ENCODE data around the gene TMPRSS2. TPM values are rescaled to one million over a fixed set of nuclear protein-coding genes. Genes with fewer than 3 reads are reported as not detected.
"Not testable (repeated sequence)": the region's sequence is repeated elsewhere in the genome, so short reads cannot be mapped to it uniquely, and the experiment has no call there.

Gene TMPRSS2
- total and polyA plus RNA-seq, 2 donors (not counting 3 experiments of a cell fraction or from before 2014, with no cell fraction given), result not detected

DNA sequence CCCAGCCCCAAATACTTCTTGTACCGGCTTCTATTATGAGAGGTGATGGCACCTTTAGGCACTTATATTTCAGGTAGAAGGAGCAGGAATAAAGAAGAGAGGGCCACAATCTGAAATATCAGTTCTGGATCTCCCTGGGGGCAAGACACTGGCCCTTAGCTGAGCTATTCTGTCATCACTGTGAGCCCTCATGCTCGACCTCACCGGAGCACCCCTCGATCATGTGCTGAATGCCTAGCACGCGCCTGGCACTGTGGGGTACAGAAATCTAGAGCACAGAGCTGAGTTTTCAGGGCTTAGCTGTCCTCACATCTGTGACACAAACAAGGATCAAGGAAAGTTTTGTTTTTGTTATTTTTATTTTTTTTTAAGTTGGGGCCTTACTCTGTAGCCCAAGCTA is 89.6 kb downstream of the TMPRSS2 start:
- dilution Hi-C loops (cut with MboI; ENCODE audit: extremely low pct_ligation_motif_present, low sequenced_read_pairs) (no loop called here), intact Hi-C loops (cut with micrococcal nuclease) (no loop called here)
- no TSS peak for BruUV-seq (replicated peaks)
- Histone ChIP-seq H3K9ac (replicated peaks; ENCODE audit: extremely low read depth, insufficient read depth, low read length) (no peak overlapping the region), H2AFZ (ENCODE audit: low read depth, low read length) (no peak overlapping the region), H3K4me2 (ENCODE audit: insufficient read depth, low read length) (no peak overlapping the region), H3K79me2 (ENCODE audit: control insufficient read depth, insufficient read depth, low read length) (no peaks in the 10 kb centered on the region), H3K4me3 (replicated peaks in 1 of 3; ENCODE audit: insufficient read depth in 1 of 3, low read depth in 1 of 3, low read length in 3 of 3) (no peak overlapping the region), H4K20me1 (replicated peaks; ENCODE audit: control insufficient read depth, extremely low read depth, insufficient read depth, low read length) (no peaks in the 10 kb centered on the region), H3K27ac (ENCODE audit: insufficient read depth, low read depth, low read length) (no peak overlapping the region), H3K9me1 (replicated peaks; ENCODE audit: control insufficient read depth, extremely low read depth, insufficient read depth, low read length) (no peaks in the 10 kb centered on the region), H3K9me3 (replicated peaks; ENCODE audit: control insufficient read depth, insufficient read depth, low read length) (no peaks in the 10 kb centered on the region), H3K4me1 (ENCODE audit: control insufficient read depth, extremely low read depth, insufficient read depth, low read length) (no peaks in the 10 kb centered on the region), H3K36me3 (ENCODE audit: control insufficient read depth in 2 of 2, extremely low read depth in 1 of 2, insufficient read depth in 2 of 2, low read length in 2 of 2) (no peaks in the 10 kb centered on the region), H3K27me3 (ENCODE audit: control insufficient read depth in 2 of 2, insufficient read depth in 2 of 2, low read length in 2 of 2) (no peaks in the 10 kb centered on the region)
- no peak for DNase-seq (ENCODE audit: low read depth, low spot score)
- CTCF ChIA-PET, result interaction anchor here (1.0 to 1.3 kb wide), 3 partner anchors 9 to 135 kb away, joined by 3 to 5 read pairs (median 4); no protein-coding TSS in a partner anchor
- no peak for FAIRE-seq
- POLR2A ChIA-PET, result no interaction called here
- TF ChIP-seq POLR2AphosphoS5 (IDR thresholded peaks at IDR 0.05; ENCODE audit: insufficient read depth, low read depth, low read length) (no peak), FOS (IDR thresholded peaks at IDR 0.05; ENCODE audit: borderline replicate concordance, insufficient read depth, low read length) (no peak), GATA2 (IDR thresholded peaks at IDR 0.05; ENCODE audit: insufficient read depth, insufficient read length, low read depth, low read length) (no peak), JUN (IDR thresholded peaks at IDR 0.05; ENCODE audit: borderline replicate concordance, insufficient read depth, insufficient read length, low read depth) (no peak), POLR2A (IDR thresholded peaks at IDR 0.05; ENCODE audit: low read depth, low read length) (no peak), MYC (IDR thresholded peaks at IDR 0.05; ENCODE audit: low read depth, low read length) (no peak), EZH2 (IDR thresholded peaks at IDR 0.05; ENCODE audit: borderline replicate concordance, low read depth, low read length, severe bottlenecking) (no peak)
- TF ChIP-seq, protein P1, sequence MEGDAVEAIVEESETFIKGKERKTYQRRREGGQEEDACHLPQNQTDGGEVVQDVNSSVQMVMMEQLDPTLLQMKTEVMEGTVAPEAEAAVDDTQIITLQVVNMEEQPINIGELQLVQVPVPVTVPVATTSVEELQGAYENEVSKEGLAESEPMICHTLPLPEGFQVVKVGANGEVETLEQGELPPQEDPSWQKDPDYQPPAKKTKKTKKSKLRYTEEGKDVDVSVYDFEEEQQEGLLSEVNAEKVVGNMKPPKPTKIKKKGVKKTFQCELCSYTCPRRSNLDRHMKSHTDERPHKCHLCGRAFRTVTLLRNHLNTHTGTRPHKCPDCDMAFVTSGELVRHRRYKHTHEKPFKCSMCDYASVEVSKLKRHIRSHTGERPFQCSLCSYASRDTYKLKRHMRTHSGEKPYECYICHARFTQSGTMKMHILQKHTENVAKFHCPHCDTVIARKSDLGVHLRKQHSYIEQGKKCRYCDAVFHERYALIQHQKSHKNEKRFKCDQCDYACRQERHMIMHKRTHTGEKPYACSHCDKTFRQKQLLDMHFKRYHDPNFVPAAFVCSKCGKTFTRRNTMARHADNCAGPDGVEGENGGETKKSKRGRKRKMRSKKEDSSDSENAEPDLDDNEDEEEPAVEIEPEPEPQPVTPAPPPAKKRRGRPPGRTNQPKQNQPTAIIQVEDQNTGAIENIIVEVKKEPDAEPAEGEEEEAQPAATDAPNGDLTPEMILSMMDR (IDR thresholded peaks at IDR 0.05; ENCODE audit: extremely low read depth in 1 of 2, insufficient read depth in 1 of 2, low read depth in 1 of 2, low read length in 2 of 2), result no peak
- TF ChIP-seq, protein P2, sequence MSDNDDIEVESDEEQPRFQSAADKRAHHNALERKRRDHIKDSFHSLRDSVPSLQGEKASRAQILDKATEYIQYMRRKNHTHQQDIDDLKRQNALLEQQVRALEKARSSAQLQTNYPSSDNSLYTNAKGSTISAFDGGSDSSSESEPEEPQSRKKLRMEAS (IDR thresholded peaks at IDR 0.05; ENCODE audit: insufficient read depth, insufficient read length), result no peak

DNA sequence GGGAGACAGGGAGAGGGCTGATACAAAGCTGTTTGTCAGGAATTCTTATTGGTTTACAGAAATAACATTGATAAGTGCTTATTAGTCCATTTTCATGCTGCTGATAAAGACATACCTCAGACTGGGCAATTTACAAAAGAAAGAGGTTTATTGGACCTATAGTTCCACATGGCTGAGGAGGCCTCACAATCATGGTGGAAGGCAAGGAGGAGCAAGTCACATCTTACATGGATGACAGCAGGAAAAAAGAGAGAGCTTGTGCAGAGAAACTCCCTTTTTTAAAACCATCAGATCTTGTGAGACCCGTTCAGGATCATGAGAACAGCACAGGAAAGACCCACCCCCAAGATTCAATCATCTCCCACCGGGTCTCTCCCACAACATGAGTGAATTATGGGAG is 90.5 kb downstream of the TMPRSS2 start:
- H3K27ac ChIP-seq (ENCODE audit: insufficient read depth, low read depth, low read length); dilution Hi-C loops (cut with MboI; ENCODE audit: extremely low pct_ligation_motif_present, low sequenced_read_pairs); intact Hi-C loops (cut with micrococcal nuclease); H3K4me2 ChIP-seq (ENCODE audit: insufficient read depth, low read length); H3K9ac ChIP-seq (replicated peaks; ENCODE audit: extremely low read depth, insufficient read depth, low read length); H3K4me3 ChIP-seq (replicated peaks in 1 of 3; ENCODE audit: insufficient read depth in 1 of 3, low read depth in 1 of 3, low read length in 3 of 3); H3K36me3 ChIP-seq (ENCODE audit: control insufficient read depth in 2 of 2, extremely low read depth in 1 of 2, insufficient read depth in 2 of 2, low read length in 2 of 2); DNase-seq (ENCODE audit: low read depth, low spot score); H3K79me2 ChIP-seq (ENCODE audit: control insufficient read depth, insufficient read depth, low read length); H3K9me1 ChIP-seq (replicated peaks; ENCODE audit: control insufficient read depth, extremely low read depth, insufficient read depth, low read length); H3K9me3 ChIP-seq (replicated peaks; ENCODE audit: control insufficient read depth, insufficient read depth, low read length); H3K27me3 ChIP-seq (ENCODE audit: control insufficient read depth in 2 of 2, insufficient read depth in 2 of 2, low read length in 2 of 2); H2AFZ ChIP-seq (ENCODE audit: low read depth, low read length); H4K20me1 ChIP-seq (replicated peaks; ENCODE audit: control insufficient read depth, extremely low read depth, insufficient read depth, low read length); FAIRE-seq; BruUV-seq (replicated peaks); POLR2A ChIA-PET; H3K4me1 ChIP-seq (ENCODE audit: control insufficient read depth, extremely low read depth, insufficient read depth, low read length): not testable (repeated sequence)
- CTCF ChIA-PET, result interaction anchor here (1.0 to 1.2 kb wide), 2 partner anchors 47 to 134 kb away, joined by 3 to 5 read pairs; no protein-coding TSS in a partner anchor

All from endothelial cell of umbilical vein (primary cell).